Lower lobe of right lung (tissue), 2 donors: Measurements from ENCODE around the gene RELCH. TPM values are rescaled to one million over a fixed set of nuclear protein-coding genes. Genes with fewer than 3 reads are reported as not detected.

Source experiments
- ATAC-seq, 2 donors: fragments of 200-7000 bp; cut with Tn5 transposase; one replicate each; pipeline ENCODE4 v1.9.1; 2020 to 2022; ENCODE audit warnings: mild to moderate bottlenecking in 2 of 2, moderate library complexity in 2 of 2
- DNase-seq: peaks from one replicate; pipeline ENCODE4 v3.0.0-alpha.2; 2020
- H3K27ac ChIP-seq: fragments of 200-600 bp; one replicate; pipeline ENCODE4 v1.8.0; 2022
- H3K27me3 ChIP-seq: fragments of 200-600 bp; one replicate; pipeline ENCODE4 v1.8.0; 2022; ENCODE audit warnings: low read depth
- H3K36me3 ChIP-seq: fragments of 200-600 bp; one replicate; pipeline ENCODE4 v1.8.0; 2022; ENCODE audit warnings: mild to moderate bottlenecking
- H3K4me1 ChIP-seq: fragments of 200-600 bp; one replicate; pipeline ENCODE4 v1.8.0; 2022
- H3K4me3 ChIP-seq: fragments of 200-600 bp; one replicate; pipeline ENCODE4 v1.8.0; 2022; ENCODE audit warnings: mild to moderate bottlenecking
- H3K9me3 ChIP-seq: fragments of 200-600 bp; one replicate; pipeline ENCODE4 v1.8.0; 2022
- CTCF ChIP-seq: fragments of 200-600 bp; IDR thresholded peaks from one replicate; pipeline ENCODE4 v1.8.0; 2022; ENCODE audit warnings: antibody characterized with exemption, mild to moderate bottlenecking
- intact Hi-C: fragments of 100-400 bp; cut with DNase I; formaldehyde crosslinking; loops from one replicate; pipeline ENCODE4 v1.11.0; 2022
- total RNA-seq: library from RNA; stranded (reverse); fragmentation: NEBNext Ultra II Directional; extraction: Animal tissue kit (Norgen Biotek cat#: 25700); gene quantifications from one replicate; pipeline ENCODE4 v1.2.1, GENCODE V29; 2021
- donor health status: DM: no; HTN: yes; CAD: no; lungs with severe emphysema.

The RELCH gene
- total RNA-seq, 1 donor from 2014 or later = 29.9 TPM

GRCh38 chr18:62210138-62210537, 23.1 kb downstream of the RELCH start:
- intact Hi-C loops = no loop called here
- Histone ChIP-seq H3K9me3 (no peaks in the 10 kb centered on the region), H3K4me1 (no peaks in the 10 kb centered on the region), H3K4me3 (no peak overlapping the region), H3K27ac (no peak overlapping the region), H3K36me3 (peaks cover 29% of the 10 kb centered on the region), H3K27me3 (no peaks in the 10 kb centered on the region)
- no peak for TF ChIP-seq CTCF
- no peak for DNase-seq
- ATAC-seq = no peak

GRCh38 chr18:62211325-62211828, 24.3 kb downstream of the RELCH start:
- DNase-seq (no peak), ATAC-seq (no peak)
- Histone ChIP-seq H3K36me3 (peaks cover 29% of the 10 kb centered on the region), H3K9me3 (no peaks in the 10 kb centered on the region), H3K4me3 (no peak overlapping the region), H3K27ac (no peak overlapping the region), H3K4me1 (no peaks in the 10 kb centered on the region), H3K27me3 (no peaks in the 10 kb centered on the region)
- TF ChIP-seq CTCF = no peak
- intact Hi-C loops = no loop called here

GRCh38 chr18:62214790-62215189, 27.7 kb downstream of the RELCH start:
- Histone ChIP-seq H3K36me3 (peaks cover 29% of the 10 kb centered on the region), H3K4me1 (no peaks in the 10 kb centered on the region), H3K9me3 (no peaks in the 10 kb centered on the region), H3K4me3 (no peak overlapping the region), H3K27ac (no peak overlapping the region), H3K27me3 (no peaks in the 10 kb centered on the region)
- ATAC-seq (no peak), DNase-seq (no peak)
- no peak for TF ChIP-seq CTCF
- intact Hi-C loops = no loop called here

GRCh38 chr18:62224229-62224628, 37.2 kb downstream of the RELCH start:
- Histone ChIP-seq H3K4me1 (no peaks in the 10 kb centered on the region), H3K36me3 (peaks cover 47% of the 10 kb centered on the region), H3K27ac (no peak overlapping the region), H3K4me3 (no peak overlapping the region), H3K9me3 (no peaks in the 10 kb centered on the region), H3K27me3 (no peaks in the 10 kb centered on the region)
- TF ChIP-seq CTCF = no peak
- intact Hi-C loops = no loop called here
- no peak for ATAC-seq
- no peak for DNase-seq

- Histone ChIP-seq H3K9me3 (no peaks in the 10 kb centered on the region), H3K4me1 (no peaks in the 10 kb centered on the region), H3K27ac (no peak overlapping the region), H3K4me3 (no peak overlapping the region), H3K27me3 (no peaks in the 10 kb centered on the region), H3K36me3 (peaks cover 62% of the 10 kb centered on the region)
- no peak for ATAC-seq
- DNase-seq = no peak
- no peak for TF ChIP-seq CTCF
- intact Hi-C loops = no loop called here
Measured at GRCh38 chr18:62226047-62226446, 39.0 kb downstream of the RELCH start.

- H3K36me3 ChIP-seq = peaks cover 18% of the 10 kb centered on the region
- no peaks in the 10 kb centered on the region for H3K9me3 ChIP-seq
- ATAC-seq (no peak), DNase-seq (no peak)
- H3K4me3 ChIP-seq = no peak overlapping the region
- H3K4me1 ChIP-seq = no peaks in the 10 kb centered on the region
- no peaks in the 10 kb centered on the region for H3K27me3 ChIP-seq
- intact Hi-C loops = no loop called here
- TF ChIP-seq CTCF = no peak
- H3K27ac ChIP-seq = no peak overlapping the region
Measured at GRCh38 chr18:62236252-62236651, 49.2 kb downstream of the RELCH start.
